Measurements from ENCODE around the gene EHD2. TPM values are rescaled to one million over a fixed set of nuclear protein-coding genes. Genes with fewer than 3 reads are reported as not detected.
A peak's percentile ranks its signal among the peaks of the same experiment; 100 is the strongest.
"Not testable (repeated sequence)": the region's sequence is repeated elsewhere in the genome, so short reads cannot be mapped to it uniquely, and the experiment has no call there.

Gene EHD2
- total RNA-seq, 4 donors from 2014 or later, result 72.0 to 198 (median 82.9) TPM

DNA sequence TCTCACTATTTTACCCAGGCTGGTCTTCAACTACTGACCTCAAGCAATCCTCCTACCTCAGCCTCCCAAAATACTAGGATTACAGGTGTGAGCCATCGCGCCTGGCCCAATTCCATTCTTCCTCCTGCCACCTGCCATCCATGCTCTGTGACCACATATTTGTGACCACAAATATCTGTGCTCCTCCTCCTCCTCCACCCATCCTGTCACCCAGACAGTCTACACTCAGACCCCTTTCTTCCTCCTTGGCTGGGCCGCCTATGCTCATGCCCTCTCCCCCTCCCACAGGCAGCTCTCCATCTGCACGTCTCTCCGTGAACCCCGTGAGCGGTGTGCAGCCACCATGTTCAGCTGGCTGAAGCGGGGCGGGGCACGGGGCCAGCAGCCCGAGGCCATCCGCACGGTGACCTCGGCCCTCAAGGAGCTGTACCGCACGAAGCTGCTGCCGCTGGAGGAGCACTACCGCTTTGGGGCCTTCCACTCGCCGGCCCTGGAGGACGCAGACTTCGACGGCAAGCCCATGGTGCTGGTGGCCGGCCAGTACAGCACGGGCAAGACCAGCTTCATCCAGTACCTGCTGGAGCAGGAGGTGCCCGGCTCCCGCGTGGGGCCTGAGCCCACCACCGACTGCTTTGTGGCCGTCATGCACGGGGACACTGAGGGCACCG lies 3.2 kb downstream of the EHD2 start:
- DNase-seq, result no peak
- Histone ChIP-seq H3K27me3 (no peaks in the 10 kb centered on the region), H3K36me3 (no peaks in the 10 kb centered on the region), H3K4me1 (peaks cover 0 to 23% of the 10 kb centered on the region in 2 donors), H3K27ac (peak overlapping the region; percentile 94 to 96), H3K9me3 (no peaks in the 10 kb centered on the region), H3K4me3 (no peak overlapping the region)
- intact Hi-C loops (cut with DNase I; ENCODE audit: low total_unique reads), result loop anchor here (10.0 kb wide), 1 partner anchor 68 kb away; no protein-coding TSS in a partner anchor
- TF ChIP-seq, protein P1, sequence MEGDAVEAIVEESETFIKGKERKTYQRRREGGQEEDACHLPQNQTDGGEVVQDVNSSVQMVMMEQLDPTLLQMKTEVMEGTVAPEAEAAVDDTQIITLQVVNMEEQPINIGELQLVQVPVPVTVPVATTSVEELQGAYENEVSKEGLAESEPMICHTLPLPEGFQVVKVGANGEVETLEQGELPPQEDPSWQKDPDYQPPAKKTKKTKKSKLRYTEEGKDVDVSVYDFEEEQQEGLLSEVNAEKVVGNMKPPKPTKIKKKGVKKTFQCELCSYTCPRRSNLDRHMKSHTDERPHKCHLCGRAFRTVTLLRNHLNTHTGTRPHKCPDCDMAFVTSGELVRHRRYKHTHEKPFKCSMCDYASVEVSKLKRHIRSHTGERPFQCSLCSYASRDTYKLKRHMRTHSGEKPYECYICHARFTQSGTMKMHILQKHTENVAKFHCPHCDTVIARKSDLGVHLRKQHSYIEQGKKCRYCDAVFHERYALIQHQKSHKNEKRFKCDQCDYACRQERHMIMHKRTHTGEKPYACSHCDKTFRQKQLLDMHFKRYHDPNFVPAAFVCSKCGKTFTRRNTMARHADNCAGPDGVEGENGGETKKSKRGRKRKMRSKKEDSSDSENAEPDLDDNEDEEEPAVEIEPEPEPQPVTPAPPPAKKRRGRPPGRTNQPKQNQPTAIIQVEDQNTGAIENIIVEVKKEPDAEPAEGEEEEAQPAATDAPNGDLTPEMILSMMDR (IDR thresholded peaks at IDR 0.05), result no peak
- no peak for TF ChIP-seq POLR2A (IDR thresholded peaks at IDR 0.05)

DNA sequence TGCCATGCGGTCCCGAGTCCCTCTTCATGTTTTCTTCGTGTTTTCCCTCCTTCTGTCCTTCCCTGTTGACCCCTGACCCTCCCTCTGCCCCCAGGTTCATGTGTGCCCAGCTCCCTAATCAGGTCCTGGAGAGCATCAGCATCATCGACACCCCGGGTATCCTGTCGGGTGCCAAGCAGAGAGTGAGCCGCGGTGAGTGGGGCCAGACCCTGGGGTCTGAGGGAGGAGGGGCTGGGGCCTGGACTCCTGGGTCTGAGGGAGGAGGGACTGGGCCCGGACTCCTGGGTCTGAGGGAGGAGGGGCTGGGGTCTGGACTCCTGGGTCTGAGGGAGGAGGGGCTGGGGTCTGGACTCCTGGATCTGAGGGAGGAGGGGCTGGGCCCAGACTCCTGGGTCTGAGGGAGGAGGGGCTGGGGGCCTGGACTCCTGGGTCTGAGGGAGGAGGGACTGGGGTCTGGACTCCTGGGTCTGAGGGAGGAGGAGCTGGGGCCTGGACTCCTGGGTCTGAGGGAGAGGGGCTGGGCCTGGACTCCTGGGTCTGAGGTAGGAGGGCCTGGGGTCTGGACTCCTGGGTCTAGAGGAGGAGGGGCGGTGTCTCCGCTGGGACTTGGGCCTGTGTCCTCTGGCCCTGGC lies 5.3 kb downstream of the EHD2 start:
- H3K4me1 ChIP-seq, result peaks cover 0 to 23% of the 10 kb centered on the region in 2 donors
- H3K27me3 ChIP-seq, H3K9me3 ChIP-seq, H3K36me3 ChIP-seq, DNase-seq: not testable (repeated sequence)
- H3K4me3 ChIP-seq, result peak overlapping the region; percentile 11 to 35
- intact Hi-C loops (cut with DNase I; ENCODE audit: low total_unique reads), result loop anchor here (10.0 kb wide), 1 partner anchor 66 kb away; no protein-coding TSS in a partner anchor
- H3K27ac ChIP-seq, result peak overlapping the region; percentile 94 to 96

DNA sequence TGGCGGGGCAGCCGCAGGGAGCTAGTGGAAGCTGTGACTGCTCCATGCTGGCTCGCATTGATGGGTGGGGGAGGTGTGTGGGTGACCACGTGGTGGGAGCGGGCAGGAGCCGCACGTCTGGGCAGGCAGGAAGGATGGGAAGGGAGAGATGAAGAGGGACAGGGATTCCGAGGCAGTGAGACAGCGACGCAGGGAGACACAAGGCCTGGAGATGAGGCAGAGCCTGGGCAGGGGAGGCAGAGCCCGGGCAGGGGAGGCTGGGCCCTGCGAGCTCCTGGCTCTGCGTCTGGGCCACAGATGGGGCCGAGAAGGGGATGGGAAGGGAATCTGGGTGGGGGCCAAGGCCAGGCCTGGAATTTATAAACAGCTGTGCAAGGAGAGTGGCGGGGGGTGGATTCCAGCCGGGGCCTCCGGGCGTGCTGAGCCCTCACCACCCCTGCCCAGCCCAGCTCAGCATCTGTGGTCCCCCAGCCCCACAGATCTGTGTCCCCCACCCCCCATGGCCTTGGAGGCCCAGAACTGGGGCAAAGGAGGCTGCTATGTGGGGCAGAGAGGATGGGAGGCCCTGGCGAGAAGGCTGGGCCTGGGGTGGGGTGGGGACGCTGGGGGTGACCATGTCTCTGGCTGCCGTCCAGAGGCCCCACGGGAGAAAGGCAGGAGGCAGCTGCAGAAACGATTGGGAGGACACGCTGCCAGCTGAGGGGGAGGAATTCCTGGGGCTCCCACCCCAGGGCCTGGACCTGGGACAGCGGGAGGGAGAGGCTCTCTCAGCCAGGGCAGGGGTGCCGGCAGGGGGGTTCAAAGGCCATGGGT lies 6.0 kb downstream of the EHD2 start:
- peak; percentile 93 to 95 for DNase-seq
- peaks cover 0 to 27% of the 10 kb centered on the region in 2 donors for H3K4me1 ChIP-seq
- peak overlapping the region; percentile 94 to 96 for H3K27ac ChIP-seq
- H3K4me3 ChIP-seq, result peak overlapping the region; percentile 13 to 35
- TF ChIP-seq, protein P1 (IDR thresholded peaks at IDR 0.05), result no peak
- peak in 1 of 2 donors; percentile 49 for TF ChIP-seq POLR2A (IDR thresholded peaks at IDR 0.05)
- no peaks in the 10 kb centered on the region for H3K36me3 ChIP-seq
- no peaks in the 10 kb centered on the region for H3K9me3 ChIP-seq
- intact Hi-C loops (cut with DNase I; ENCODE audit: low total_unique reads), result loop anchor here (10.0 kb wide), 1 partner anchor 66 kb away; no protein-coding TSS in a partner anchor
- no peaks in the 10 kb centered on the region for H3K27me3 ChIP-seq

DNA sequence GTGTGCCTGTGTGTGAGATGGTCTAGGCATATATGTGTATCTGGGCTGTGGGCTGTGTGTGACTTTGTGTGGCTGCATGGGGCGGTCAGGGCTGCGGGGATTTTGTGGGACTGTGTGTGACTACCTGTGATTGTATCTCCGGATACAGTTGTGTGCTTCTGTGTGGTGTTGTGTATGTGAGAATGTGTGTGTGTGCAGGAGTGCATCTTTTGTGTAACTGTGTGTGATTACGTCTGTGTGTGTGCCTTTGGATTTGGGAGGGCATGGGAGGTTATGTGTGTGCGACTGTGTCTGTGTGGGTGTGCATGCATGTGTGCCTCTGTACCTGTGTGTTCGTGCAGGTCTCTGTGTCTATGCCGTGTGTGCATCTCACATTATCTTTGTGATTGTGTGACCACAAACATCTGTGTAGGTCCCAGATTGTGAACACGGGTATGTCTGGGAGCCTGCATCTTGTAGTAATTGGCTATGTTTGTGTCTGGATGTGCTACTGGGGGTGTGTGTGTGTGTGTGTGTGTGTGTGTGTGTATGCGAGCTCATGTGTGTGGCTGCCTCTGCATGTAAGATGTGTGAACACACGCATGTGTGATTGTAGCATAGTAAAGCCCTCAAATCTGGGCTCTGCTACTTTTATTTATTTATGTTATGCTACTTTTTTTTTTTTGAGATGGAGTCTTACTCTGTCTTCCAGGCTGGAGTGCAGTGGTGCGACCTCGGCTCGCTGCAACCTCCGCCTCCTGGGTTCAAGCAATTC lies 7.6 kb downstream of the EHD2 start:
- Histone ChIP-seq H3K27me3 (no peaks in the 10 kb centered on the region), H3K4me3 (no peak overlapping the region), H3K36me3 (no peaks in the 10 kb centered on the region), H3K9me3 (no peaks in the 10 kb centered on the region), H3K4me1 (peaks cover 0 to 27% of the 10 kb centered on the region in 2 donors), H3K27ac (peak overlapping the region; percentile 94 to 96)
- intact Hi-C loops (cut with DNase I; ENCODE audit: low total_unique reads), result no loop called here
- TF ChIP-seq POLR2A (IDR thresholded peaks at IDR 0.05), result no peak
- TF ChIP-seq, protein P1 (IDR thresholded peaks at IDR 0.05), result no peak
- DNase-seq, result no peak

- Histone ChIP-seq H3K27me3 (no peaks in the 10 kb centered on the region), H3K36me3 (no peaks in the 10 kb centered on the region), H3K4me3 (peak overlapping the region; percentile 16 to 17), H3K9me3 (no peaks in the 10 kb centered on the region), H3K27ac (peak overlapping the region; percentile 75 to 96), H3K4me1 (peaks cover 0 to 5% of the 10 kb centered on the region in 2 donors)
- peak; percentile 74 to 82 for DNase-seq
- no peak for TF ChIP-seq POLR2A (IDR thresholded peaks at IDR 0.05)
- TF ChIP-seq, protein P1 (IDR thresholded peaks at IDR 0.05), result no peak
- intact Hi-C loops (cut with DNase I; ENCODE audit: low total_unique reads), result no loop called here
Observed at GRCh38 chr19:47723581-47723940, 10.3 kb downstream of the EHD2 start.
